ENCODE measurements around the gene CTDSPL2. TPM values are rescaled to one million over a fixed set of nuclear protein-coding genes. Genes with fewer than 3 reads are reported as not detected.
"Not testable (repeated sequence)": the region's sequence is repeated elsewhere in the genome, so short reads cannot be mapped to it uniquely, and the experiment has no call there.

The CTDSPL2 gene
- polyA plus RNA-seq (ENCODE audit: insufficient read length): 79.7 TPM
- long read RNA-seq, donor 1, full-length matches to known transcripts: 4 of 11 reads
- long read RNA-seq, donor 1, partial matches to known transcripts: 7 of 11 reads
- long read RNA-seq, donor 1, other reads (novel, unspliced or antisense): 0 of 11 reads
- long read RNA-seq, donor 2, full-length matches to known transcripts: 1 of 23 reads
- long read RNA-seq, donor 2, partial matches to known transcripts: 0 of 23 reads
- long read RNA-seq, donor 2, other reads (novel, unspliced or antisense): 22 of 23 reads
- long read RNA-seq, donor 3, full-length matches to known transcripts: 5 of 22 reads
- long read RNA-seq, donor 3, partial matches to known transcripts: 17 of 22 reads
- long read RNA-seq, donor 3, other reads (novel, unspliced or antisense): 0 of 22 reads
- long read RNA-seq, donor 4: 0 reads
- long read RNA-seq, donor 5, full-length matches to known transcripts: 9 of 9 reads
- long read RNA-seq, donor 5, partial matches to known transcripts: 0 of 9 reads
- long read RNA-seq, donor 5, other reads (novel, unspliced or antisense): 0 of 9 reads
- long read RNA-seq, donor 6, full-length matches to known transcripts: 6 of 6 reads
- long read RNA-seq, donor 6, partial matches to known transcripts: 0 of 6 reads
- long read RNA-seq, donor 6, other reads (novel, unspliced or antisense): 0 of 6 reads
- long read RNA-seq, donor 7, full-length matches to known transcripts: 10 of 10 reads
- long read RNA-seq, donor 7, partial matches to known transcripts: 0 of 10 reads
- long read RNA-seq, donor 7, other reads (novel, unspliced or antisense): 0 of 10 reads
- long read RNA-seq, donor 8, full-length matches to known transcripts: 5 of 5 reads
- long read RNA-seq, donor 8, partial matches to known transcripts: 0 of 5 reads
- long read RNA-seq, donor 8, other reads (novel, unspliced or antisense): 0 of 5 reads

DNA sequence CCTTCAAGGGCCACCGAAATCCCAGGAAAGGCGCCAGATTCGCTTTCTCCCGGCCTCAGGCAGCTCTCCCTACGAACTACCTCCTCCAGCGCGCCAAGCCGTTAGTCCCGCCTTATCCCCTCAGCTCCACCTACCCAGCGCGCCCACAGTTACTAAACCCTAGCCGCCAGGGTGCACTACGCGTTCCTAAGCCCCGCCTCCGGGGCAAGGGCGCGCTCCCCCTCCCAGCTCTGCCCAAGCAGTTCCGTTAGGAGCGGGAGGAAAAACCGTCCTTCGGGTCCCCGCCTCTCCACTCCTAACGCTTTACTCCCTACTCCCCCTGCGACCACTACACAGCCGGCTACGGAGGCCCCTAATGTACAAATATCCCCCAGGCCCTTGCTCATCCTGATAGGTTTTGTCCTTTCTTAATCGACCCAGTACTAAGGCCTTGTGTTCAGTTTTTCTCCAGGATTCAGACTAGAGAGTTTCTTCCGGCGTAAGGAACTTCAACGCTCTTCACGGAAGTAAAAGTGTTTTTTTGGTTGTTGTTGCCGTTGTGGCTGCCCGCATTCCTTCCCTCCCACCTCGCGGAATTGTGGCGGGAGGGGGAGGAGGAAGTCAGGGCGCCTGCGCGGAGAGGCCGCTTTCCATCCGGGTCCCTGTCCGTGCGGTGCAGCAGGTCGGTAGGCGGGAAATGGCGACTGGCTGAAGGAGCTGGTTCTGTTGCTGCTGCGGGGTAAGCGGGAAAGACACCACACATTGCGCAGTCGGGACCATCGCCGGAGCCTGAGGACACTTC, at the start of gene CTDSPL2:
Gene CTDSPL2 (plus strand): TSS at position 655 of the 781 bp plus-strand sequence. CDS start 31,386 bp downstream, outside the sequence.
- peak; percentile 99 for DNase-seq

DNA sequence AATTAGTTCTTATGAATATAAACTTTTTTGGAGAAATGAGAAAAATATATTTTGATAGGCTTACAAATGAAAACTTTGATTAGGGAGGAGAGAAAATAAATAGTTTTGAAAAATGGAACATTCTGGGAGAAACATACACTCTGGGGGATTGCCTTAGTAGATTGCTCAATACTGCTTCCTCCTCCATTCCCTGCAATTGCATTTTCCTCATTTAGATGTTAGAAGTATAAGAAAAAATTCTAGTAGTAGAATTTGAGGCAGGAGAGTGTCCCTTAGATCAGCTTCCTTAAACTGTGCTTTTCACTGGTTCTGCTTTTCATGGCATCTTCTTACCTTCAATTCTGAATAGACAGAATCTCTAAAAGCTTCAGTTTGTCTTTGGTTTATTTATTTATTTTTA, 46.2 kb upstream of the CTDSPL2 start:
- DNase-seq: no peak

DNA sequence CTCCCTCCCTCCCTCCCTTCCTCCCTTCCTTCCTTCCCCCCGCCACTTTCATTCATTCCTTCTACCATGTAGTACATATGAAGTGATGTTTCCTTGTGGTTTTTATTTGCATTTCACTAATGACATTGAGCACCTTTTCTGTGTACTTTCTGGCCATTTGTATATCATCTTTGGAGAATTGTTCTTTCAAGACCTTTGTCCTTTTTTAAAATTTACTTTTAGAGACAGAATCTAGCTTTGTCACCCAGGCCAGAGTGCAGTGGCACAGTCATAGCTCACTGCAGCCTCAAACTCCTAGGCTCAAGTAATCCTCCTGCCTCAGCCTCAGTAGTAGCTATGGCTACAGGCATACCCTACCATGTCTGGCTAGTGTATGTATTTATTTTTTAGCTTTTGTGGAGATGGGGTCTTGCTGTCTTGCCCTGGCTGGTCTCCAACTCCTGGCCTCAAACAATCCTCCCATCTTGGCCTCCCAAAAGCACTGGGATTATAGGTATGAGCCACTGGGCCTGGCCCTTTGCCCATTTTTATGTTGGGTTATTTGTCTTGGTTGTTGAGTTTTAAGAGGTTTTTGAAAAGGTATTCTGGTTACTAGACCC, 42.0 kb upstream of the CTDSPL2 start:
- DNase-seq: no peak

DNA sequence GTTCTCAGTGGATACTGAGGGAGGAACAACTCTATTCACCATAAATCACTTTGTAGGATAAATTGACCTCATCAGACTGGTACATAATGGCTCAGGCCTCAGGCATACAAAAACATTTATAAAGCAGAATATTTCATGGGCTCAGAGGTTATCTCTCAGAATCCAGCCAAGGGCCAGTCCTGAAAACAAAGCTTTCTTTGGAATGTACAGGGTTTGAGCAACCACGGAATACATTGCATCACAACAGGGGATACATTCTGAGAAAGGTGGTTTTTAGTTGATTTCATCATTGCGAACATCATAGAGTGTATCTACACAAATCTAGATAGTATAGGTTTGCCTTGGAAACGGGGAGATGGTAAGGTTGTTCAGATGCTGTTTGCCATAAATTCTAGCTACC, 33.4 kb upstream of the CTDSPL2 start:
- no peak for DNase-seq

DNA sequence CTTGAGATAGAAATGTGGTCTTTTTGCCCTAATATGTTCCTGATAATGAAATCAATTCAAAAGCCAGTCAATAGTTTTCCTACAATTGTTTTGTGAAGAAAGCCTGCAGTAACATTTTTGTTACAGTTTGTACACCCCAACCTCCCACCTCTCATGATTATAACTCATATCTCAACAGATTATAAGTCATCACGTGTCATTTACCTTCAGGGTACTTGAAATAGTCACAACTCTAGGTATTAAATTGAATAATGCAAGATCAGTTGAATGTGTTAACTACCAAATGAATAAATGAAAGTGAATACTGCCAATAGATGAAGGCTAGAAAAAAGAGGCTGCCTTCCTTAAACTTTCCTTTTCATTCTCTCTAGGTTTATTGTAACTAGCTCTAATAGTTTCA, 32.9 kb upstream of the CTDSPL2 start:
- DNase-seq: no peak

DNA sequence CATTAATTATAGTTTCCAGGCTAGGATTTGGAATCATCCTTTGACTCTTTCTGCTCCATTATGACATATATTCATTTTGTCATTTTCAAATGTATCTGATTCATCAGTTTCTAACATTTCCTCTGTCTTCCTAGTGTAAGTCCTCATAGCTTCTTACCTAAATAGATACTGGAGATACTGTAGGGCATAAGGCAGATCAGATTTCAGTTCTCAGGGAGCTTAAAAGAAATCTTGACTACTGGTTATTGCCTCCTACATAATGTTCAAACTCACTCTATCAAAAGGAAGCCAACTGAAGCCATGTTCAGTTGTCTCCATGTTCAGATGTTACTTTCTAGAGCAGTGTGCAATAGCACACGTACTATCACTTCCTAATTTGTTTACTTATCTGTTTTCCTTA, 29.6 kb upstream of the CTDSPL2 start:
- DNase-seq: no peak

DNA sequence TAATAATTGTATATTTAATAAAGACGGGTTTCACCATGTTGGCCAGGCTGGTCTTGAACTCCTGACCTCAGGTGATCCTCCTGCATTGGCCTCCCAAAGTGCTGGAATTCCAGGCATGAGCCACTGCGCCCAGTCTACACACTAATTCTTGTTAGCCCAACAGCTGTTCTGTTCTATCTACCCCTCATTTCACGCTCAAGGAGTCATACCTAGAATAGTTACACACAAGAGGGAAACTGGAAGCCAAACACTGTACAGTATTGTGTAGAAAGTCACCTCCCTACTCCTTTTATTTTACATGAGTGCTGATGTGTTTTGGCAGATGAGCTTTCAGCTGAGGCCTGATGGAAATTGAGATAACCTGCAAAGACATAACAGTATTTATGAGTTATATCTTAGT, 13.4 kb upstream of the CTDSPL2 start:
- DNase-seq: no peak

DNA sequence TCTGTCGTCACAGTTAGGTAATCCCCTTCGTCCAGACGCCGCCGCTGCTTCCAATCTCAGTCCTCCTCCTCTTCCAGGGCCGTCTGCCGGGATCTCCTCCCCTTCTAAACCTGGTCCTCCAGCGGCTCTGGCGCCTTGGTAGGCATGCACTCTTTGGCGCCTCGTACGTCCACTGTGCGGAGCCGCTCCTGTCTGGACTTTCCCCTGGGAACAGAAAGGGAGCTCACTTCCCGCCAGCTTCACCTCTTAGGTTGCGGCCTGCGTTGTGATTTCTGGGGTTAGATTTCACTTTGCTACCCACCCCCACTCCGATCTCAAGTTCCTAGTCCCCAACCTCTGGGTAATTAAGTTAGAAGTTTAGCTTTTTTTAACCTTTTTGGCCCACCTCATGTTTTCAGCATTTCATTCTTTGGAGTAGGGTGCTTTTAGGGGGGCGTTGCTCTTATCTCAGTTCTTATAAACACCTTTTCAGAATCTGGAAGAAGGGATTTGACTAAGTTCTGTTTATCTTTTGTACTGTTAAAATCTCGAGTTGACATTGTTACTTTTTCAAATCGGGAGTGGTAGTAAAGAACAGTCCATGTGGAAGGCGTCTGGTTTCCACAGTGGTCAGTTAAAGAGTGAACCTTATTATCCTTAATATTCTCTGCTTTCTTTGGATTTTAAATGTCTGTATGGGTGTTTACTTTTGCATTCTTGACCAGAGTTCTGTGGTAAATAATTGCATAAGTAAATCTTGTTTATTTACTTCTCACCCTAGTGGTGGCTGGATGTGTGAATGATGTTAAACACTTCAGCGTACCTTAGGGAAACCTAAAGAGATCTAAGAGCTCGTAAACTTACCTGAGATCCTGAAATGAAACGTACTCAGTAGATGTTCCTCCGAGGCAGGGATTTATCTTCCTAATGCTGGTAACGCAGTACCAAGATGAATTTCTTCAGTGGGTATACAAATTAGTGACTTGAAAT, 611 bp downstream of the CTDSPL2 start:
- peak; percentile 25 for DNase-seq

DNA sequence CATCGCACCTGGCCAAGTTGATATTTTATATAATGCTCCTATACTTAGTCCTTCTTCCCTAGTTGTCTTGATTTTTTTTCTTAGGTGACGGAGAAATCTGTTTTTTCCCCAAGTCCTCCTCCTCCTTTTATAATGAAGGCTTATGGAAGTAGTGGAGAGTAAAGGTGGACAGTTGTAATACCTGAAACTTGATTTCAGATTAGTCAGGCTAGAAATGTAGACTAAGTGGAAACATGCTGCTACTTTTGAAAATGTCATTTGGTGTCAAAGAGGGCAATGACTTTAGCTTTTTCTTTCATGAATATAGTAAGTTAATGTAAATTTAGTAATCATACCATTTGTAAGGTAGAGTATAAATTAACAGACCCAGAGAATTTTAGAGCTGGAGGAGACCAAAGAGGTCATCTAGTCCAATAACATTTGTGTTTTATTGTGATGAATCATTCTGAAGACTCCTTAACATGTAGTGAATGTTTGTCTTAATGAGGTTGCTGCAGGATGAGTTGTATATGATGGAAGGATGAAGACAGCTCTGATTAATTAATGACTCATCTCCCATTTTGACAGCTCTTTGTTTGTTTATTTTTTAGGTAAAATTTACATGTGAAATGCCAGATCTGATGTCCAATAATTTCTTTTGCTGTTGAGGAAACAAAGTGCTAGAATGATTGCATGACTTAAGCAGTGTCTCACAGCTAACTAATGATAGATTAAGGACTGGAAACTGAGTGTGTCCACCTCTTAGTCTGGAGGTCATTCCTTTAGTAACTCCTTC, 8.7 kb downstream of the CTDSPL2 start:
- DNase-seq: no peak

DNA sequence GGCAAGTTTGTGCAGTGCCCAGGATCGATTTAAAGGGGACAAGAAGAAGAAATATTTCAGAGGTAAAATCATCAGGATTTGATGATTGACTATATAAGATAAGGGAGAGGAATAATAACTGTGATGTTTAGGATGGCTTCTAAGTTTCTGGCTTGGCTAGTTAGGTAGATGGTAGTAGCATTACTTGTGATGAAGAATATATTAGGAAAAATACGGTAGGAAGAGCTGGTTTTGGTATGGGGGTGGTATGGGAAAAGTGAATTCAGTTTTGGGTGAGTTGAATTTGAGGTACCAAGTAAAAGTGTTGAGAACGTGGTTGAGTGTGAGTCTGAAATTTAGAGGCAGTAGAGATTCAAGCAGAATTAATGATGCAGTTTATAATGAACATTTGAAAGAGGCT, 11.0 kb downstream of the CTDSPL2 start:
- DNase-seq: no peak

DNA sequence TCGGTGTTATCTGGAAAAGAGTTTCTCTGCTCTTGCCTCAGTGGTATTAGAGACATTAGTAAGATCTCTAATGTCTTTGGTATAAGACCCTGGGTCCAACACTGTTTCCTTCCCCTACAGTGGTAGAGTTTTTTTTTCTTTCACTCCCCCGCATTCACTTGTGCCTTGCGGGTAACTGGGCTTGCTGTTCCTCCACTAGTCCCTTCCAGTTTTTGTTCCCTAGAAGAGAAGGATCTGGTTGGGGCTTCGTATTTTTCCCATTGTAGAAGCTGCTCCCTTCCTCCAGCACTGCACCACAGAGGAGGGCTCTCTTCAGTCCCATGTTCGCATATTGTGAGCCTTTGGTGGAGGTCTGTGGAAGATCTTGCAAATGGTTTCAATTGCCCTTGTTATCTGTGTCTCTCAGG, 13.7 kb downstream of the CTDSPL2 start:
- no peak for DNase-seq

DNA sequence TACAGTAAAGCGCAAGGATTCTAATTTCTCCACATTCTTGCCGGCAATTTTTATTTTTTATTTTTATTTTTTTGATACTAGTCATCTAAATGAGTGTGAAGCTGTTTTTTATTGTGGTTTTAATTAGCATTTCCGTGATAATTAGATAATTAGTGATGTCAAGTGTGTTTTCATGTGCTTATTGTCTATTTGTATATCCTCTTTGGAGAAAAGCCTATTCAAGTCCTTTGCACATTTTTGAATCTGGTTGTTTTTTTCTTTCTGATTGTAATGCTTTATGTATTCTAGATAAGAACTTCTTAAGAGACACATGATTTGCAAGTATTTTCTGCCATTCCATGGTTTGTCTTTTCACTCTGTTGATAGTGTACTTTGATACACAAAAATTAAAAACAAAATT, 16.1 kb downstream of the CTDSPL2 start:
- no peak for DNase-seq

DNA sequence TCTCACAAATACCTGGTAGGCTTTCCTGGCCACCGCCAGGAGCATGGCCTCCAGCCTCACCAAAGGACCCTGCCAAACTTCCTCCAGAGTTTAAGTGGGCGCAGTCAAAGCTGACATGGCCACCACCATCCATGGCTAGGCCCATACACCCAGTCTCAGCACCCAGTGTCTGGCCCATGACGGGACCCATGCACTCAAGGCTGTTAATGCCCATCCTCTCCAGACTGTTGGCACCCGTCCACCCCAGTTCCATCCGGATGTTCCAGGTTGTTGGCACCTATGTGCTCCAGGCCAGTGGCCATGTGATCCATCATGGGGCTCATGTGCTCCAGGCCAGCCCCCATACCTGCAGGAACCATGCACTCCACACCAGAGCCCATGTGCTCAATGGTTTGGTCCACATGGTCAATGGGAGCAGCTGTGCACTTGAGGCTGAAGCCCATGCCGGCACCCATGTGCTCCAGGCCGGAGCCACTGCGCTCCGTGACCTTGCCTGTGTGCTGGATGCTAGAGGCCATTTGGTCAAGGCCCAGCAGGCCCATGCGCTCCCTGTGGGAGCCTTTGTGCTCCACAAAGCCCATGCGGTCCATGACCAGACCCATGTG, 20.4 kb downstream of the CTDSPL2 start:
- DNase-seq: no peak

DNA sequence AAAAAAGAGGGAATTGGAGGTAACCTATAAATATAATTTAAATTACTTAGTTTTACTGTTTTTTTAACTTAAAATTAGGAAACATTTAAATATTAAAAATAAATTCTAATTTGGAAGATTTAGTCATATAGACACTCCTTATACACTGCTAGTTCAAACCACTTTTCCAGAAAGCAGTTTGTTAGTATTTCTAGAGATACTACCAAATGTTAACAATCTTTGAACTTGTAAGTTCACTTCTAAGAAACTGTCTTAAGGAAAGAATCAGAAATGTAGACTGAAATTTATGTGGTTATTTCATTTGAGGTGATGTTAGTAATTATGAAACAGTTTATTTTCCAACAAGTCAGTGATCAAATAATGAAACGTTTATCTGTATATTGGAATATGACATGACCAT, 22.7 kb downstream of the CTDSPL2 start:
- no peak for DNase-seq

DNA sequence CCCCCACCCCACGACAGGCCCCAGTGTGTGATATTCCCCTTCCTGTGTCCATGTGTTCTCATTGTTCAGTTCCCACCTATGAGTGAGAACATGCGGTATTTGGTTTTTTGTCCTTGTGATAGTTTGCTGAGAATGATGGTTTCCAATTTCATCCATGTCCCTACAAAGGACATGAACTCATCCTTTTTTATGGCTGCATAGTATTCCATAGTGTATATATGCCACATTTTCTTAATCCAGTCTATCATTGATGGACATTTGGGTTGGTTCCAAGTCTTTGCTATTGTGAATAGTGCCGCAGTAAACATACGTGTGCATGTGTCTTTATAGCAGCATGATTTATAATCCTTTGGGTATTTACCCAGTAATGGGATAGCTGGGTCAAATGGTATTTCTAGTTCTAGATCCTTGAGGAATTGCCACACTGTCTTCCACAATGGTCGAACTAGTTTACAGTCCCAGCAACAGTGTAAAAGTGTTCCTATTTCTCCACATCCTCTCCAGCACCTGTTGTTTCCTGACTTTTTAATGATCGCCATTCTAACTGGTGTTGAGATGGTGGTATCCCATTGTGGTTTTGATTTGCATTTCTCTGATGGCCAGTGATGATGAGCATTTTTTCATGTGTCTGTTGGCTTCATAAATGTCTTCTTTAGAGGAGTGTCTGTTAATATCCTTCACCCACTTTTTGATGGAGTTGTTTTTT, 26.3 kb downstream of the CTDSPL2 start:
- not testable (repeated sequence) for DNase-seq

DNA sequence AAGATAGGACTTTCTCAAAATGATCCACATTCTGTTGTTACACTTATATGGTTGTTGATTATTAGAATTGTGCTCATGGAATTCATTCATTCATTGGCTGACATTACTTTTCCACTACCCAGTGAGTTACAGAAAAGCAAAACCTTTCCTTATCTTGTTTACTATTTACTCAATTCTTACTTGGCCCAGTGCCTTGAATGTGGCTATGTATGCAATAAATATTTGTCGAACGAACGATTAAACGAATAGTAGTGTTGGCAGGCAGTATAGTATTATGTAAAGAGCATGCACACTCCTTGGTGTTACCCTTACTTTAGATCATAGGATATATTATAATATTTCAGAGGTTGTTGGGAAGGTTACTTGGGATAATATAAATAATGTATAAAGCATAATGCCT, 31.0 kb downstream of the CTDSPL2 start:
- no peak for DNase-seq

DNA sequence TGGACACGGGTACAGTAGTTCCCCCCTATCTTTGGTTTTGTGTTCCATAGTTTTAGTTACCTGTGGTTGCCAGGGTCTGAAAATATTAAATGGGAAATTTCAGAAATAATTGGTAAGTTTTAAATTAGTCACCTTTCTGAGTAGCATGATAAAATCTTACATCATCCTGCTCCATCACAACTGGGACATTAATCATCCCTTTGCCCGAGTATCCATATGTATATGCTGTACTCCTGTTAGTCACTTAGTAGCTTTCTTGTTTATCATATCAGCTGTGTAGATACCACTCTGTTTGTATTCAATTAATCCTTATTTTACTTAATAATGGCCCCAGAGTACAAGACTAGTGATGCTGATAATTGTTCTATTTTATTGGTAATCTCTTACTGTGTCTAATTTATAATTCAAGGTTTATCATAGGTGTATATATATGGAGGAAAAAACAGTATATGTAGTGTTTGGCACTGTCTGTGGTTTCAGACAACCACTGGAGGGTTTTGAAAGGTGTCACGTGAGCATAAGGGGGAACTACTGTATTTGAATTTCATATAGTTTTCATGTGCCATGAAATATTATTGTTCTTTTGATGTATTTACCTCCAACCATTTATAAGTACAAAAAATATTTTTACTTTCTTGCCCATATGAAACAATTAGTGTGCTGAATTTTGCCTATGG, 41.4 kb downstream of the CTDSPL2 start:
- DNase-seq: no peak

DNA sequence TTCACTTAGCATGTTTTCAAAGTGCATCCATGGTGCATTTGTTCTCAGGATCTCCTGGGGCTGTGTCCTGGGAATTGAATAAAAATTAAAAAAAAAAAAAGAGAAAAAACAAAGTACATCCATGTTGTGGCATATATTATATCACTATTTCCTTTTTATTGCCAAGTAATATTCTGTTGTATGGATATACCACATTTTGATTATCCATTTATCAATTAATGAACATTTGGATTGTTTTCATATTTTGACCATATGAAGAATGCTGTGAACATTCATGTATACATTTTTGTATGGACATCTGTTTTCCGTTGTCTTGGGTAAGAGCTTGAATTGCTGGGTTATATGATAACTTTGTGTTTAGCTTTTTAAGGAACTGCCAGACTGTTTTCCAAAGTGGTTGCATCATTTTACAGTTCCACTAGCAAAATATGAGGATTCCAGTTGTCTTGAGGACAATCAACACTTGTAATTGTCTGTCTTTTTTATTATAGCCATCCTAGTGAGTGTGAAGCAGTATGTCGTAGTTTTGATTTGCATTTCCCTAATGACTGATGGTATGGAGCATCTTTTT, 44.5 kb downstream of the CTDSPL2 start:
- DNase-seq: no peak
